ENCODE data around the gene CHD9. TPM values are rescaled to one million over a fixed set of nuclear protein-coding genes. Genes with fewer than 3 reads are reported as not detected.

CHD9 gene
- total RNA-seq, 1 experiment from 2014 or later: 18.9 TPM

- no peaks in the 10 kb centered on the region for H3K9me3 ChIP-seq (ENCODE audit: control insufficient read depth in 1 of 2, insufficient read depth in 1 of 2, low read depth in 1 of 2, low read length in 2 of 2)
- RAD21 ChIA-PET (ENCODE audit: low non-redundant PET in 1 of 2, low total read pairs in 2 of 2, uncharacterized antibody in 2 of 2, unreplicated experiment in 2 of 2): no interaction called here
- intact Hi-C loops (cut with micrococcal nuclease): no loop called here
- no peak overlapping the region for H3K4me3 ChIP-seq (replicated peaks in 1 of 2; ENCODE audit: low read depth in 1 of 2, low read length in 2 of 2)
- no peak overlapping the region for H3K9ac ChIP-seq (ENCODE audit: low read length)
- no peak overlapping the region for H3K27ac ChIP-seq (ENCODE audit: low read depth, low read length)
- no peak overlapping the region for H3K4me2 ChIP-seq (ENCODE audit: low read length)
- POLR2A ChIA-PET: no interaction called here
- no peak overlapping the region for H2AFZ ChIP-seq (ENCODE audit: low read depth, low read length, poor library complexity, severe bottlenecking)
- no peaks in the 10 kb centered on the region for H3K36me3 ChIP-seq (ENCODE audit: control insufficient read depth in 1 of 2, insufficient read depth in 2 of 2, low read length in 2 of 2)
- ATAC-seq (no peak), DNase-seq (ENCODE audit: low read depth, low spot score) (no peak)
- no peaks in the 10 kb centered on the region; the same call in 1 of the 2 replicates for H3K79me2 ChIP-seq (ENCODE audit: insufficient read depth, low read length)
- H4K20me1 ChIP-seq (ENCODE audit: insufficient read depth): no peaks in the 10 kb centered on the region
- CTCF ChIA-PET: interaction anchor here (1.0 kb wide), 1 partner anchor 64 kb away, joined by 3 read pairs; no protein-coding TSS in a partner anchor
- no TSS peak for BruUV-seq (replicated peaks)
- no peaks in the 10 kb centered on the region for H3K9me2 ChIP-seq (ENCODE audit: insufficient read depth)
- TF ChIP-seq, protein P1, sequence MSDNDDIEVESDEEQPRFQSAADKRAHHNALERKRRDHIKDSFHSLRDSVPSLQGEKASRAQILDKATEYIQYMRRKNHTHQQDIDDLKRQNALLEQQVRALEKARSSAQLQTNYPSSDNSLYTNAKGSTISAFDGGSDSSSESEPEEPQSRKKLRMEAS (IDR thresholded peaks at IDR 0.05): no peak
- TF ChIP-seq TCF7L2 (IDR thresholded peaks at IDR 0.05; ENCODE audit: borderline replicate concordance, extremely low read depth, insufficient read depth, insufficient read length) (no peak), YY1 (IDR thresholded peaks at IDR 0.05; ENCODE audit: extremely low read depth, insufficient replicate concordance, low read depth, low read length) (no peak), ZNF274 (IDR thresholded peaks at IDR 0.05; ENCODE audit: low read depth, low read length) (no peak), ZFX (IDR thresholded peaks at IDR 0.05) (no peak), FOSL1 (IDR thresholded peaks at IDR 0.05; ENCODE audit: low read depth) (no peak), CEBPB (IDR thresholded peaks at IDR 0.05; ENCODE audit: low read depth) (no peak), POLR2AphosphoS5 (IDR thresholded peaks at IDR 0.05; ENCODE audit: low read depth, low read length) (no peak), EZH2 (IDR thresholded peaks at IDR 0.05) (no peak), CBX3 (IDR thresholded peaks at IDR 0.05; ENCODE audit: low read depth) (no peak), SP1 (IDR thresholded peaks at IDR 0.05; ENCODE audit: low read depth) (no peak), SRF (IDR thresholded peaks at IDR 0.05; ENCODE audit: low read depth) (no peak), EGR1 (IDR thresholded peaks at IDR 0.05; ENCODE audit: low read depth) (no peak), ATF3 (IDR thresholded peaks at IDR 0.05) (no peak), ELF1 (IDR thresholded peaks at IDR 0.05; ENCODE audit: borderline replicate concordance, low read depth) (no peak), EZH2phosphoT487 (IDR thresholded peaks at IDR 0.05; ENCODE audit: borderline replicate concordance) (no peak)
- TF ChIP-seq, protein P2, sequence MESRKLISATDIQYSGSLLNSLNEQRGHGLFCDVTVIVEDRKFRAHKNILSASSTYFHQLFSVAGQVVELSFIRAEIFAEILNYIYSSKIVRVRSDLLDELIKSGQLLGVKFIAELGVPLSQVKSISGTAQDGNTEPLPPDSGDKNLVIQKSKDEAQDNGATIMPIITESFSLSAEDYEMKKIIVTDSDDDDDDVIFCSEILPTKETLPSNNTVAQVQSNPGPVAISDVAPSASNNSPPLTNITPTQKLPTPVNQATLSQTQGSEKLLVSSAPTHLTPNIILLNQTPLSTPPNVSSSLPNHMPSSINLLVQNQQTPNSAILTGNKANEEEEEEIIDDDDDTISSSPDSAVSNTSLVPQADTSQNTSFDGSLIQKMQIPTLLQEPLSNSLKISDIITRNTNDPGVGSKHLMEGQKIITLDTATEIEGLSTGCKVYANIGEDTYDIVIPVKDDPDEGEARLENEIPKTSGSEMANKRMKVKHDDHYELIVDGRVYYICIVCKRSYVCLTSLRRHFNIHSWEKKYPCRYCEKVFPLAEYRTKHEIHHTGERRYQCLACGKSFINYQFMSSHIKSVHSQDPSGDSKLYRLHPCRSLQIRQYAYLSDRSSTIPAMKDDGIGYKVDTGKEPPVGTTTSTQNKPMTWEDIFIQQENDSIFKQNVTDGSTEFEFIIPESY (IDR thresholded peaks at IDR 0.05; ENCODE audit: extremely low read depth, insufficient replicate concordance, low read length): no peak
- TF ChIP-seq, protein P3, sequence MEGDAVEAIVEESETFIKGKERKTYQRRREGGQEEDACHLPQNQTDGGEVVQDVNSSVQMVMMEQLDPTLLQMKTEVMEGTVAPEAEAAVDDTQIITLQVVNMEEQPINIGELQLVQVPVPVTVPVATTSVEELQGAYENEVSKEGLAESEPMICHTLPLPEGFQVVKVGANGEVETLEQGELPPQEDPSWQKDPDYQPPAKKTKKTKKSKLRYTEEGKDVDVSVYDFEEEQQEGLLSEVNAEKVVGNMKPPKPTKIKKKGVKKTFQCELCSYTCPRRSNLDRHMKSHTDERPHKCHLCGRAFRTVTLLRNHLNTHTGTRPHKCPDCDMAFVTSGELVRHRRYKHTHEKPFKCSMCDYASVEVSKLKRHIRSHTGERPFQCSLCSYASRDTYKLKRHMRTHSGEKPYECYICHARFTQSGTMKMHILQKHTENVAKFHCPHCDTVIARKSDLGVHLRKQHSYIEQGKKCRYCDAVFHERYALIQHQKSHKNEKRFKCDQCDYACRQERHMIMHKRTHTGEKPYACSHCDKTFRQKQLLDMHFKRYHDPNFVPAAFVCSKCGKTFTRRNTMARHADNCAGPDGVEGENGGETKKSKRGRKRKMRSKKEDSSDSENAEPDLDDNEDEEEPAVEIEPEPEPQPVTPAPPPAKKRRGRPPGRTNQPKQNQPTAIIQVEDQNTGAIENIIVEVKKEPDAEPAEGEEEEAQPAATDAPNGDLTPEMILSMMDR (IDR thresholded peaks at IDR 0.05 in 2 of 3, conservative IDR thresholded peaks at IDR 0.05 in 1 of 3; ENCODE audit: borderline replicate concordance in 1 of 3, insufficient read depth in 1 of 3, low read depth in 2 of 3, low read length in 2 of 3): no peak
- 0 out of 4 replicates have a peak, but pooled peaks cover 0 to 2% of the 10 kb centered on the region in 2 experiments for H3K4me1 ChIP-seq (ENCODE audit: control insufficient read depth in 1 of 2, insufficient read depth in 2 of 2, low read length in 2 of 2)
- H3K27me3 ChIP-seq (ENCODE audit: insufficient read depth, low read length): no peaks in the 10 kb centered on the region
Measured at GRCh38 chr16:53219795-53220454, 165.1 kb downstream of the CHD9 start.

Measured in HCT116 (cell line).